ENCODE measurements around the gene IL20. TPM values are rescaled to one million over a fixed set of nuclear protein-coding genes. Genes with fewer than 3 reads are reported as not detected.

The IL20 gene
- total and polyA plus RNA-seq, 2 experiments from 2014 or later, result not detected

DNA sequence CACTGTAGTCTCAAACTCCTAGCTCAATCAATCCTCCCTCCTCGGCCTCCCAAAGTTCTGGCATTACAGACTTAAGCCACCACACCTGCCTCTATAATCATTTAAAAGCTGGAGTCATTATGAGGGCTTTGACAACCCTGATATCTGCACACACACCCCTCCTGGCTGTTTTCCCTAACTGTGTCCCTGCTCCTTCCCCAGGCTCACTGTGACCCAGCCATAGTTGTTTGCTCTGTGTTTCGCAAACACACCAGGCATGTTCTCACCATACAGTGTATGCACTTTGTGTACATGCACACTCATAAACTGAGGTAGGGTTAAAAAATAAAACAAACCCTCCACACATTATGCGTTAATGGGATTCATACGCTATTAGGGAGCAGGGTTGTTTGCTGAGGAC lies 21.8 kb upstream of the IL20 start:
- Histone ChIP-seq H3K9ac (no peak overlapping the region), H3K4me3 (no peak overlapping the region), H3K79me2 (ENCODE audit: insufficient read depth) (no peaks in the 10 kb centered on the region), H3K4me1 (ENCODE audit: insufficient read depth) (no peaks in the 10 kb centered on the region), H3F3A (ENCODE audit: insufficient read depth) (no peaks in the 10 kb centered on the region), H3K9me2 (ENCODE audit: insufficient read depth) (no peaks in the 10 kb centered on the region), H3K27me3 (replicated peaks; ENCODE audit: insufficient read depth) (no peaks in the 10 kb centered on the region), H4K20me1 (ENCODE audit: insufficient read depth) (no peaks in the 10 kb centered on the region), H2AFZ (no peak overlapping the region), H3K9me3 (ENCODE audit: low read depth) (no peaks in the 10 kb centered on the region), H3K36me3 (ENCODE audit: low read depth) (no peaks in the 10 kb centered on the region), H3K4me2 (ENCODE audit: unreplicated experiment) (no peak overlapping the region), H3K27ac (no peak overlapping the region)
- no peak for DNase-seq
- TF ChIP-seq EZH2phosphoT487 (IDR thresholded peaks at IDR 0.05; ENCODE audit: insufficient read depth, low read depth) (no peak), EZH2 (IDR thresholded peaks at IDR 0.05; ENCODE audit: insufficient read depth, poor library complexity, severe bottlenecking) (no peak)
- WGBS, 2 experiments (ENCODE audit: low coverage in 1 of 2, low lambda C conversion rate in 2 of 2, missing lambda C conversion rate in 2 of 2), result 91% methylated on average over 4 of the region's 4 CpGs
- in situ Hi-C loops (cut with MboI), result no loop called here

DNA sequence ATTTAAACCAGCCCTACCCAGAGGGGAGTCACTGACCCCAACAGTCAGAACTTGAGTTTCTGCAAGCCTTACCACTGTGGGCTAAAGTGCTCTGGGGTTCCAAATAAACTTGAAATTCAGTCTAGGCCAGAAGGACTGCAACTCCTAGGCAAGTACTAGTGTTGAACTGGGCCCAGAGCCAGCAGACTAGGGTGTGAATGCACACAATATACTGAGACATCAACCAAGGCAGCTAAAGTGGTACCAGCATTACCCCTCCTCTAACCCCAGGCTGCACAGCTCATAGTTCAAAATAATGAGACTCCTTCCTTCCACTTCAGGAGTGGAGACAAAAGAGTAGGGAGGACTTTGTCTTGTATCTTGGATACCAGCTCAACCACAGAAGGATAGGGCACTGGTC lies 18.9 kb upstream of the IL20 start:
- no peak overlapping the region for H3K4me2 ChIP-seq (ENCODE audit: unreplicated experiment)
- H3K9me2 ChIP-seq (ENCODE audit: insufficient read depth), result no peaks in the 10 kb centered on the region
- in situ Hi-C loops (cut with MboI), result no loop called here
- H3K4me1 ChIP-seq (ENCODE audit: insufficient read depth), result peaks cover 11% of the 10 kb centered on the region; the same call in 1 of the 2 replicates
- no peaks in the 10 kb centered on the region for H3K79me2 ChIP-seq (ENCODE audit: insufficient read depth)
- H4K20me1 ChIP-seq (ENCODE audit: insufficient read depth), result no peaks in the 10 kb centered on the region
- peaks cover 12% of the 10 kb centered on the region; the same call in 1 of the 2 replicates for H3F3A ChIP-seq (ENCODE audit: insufficient read depth)
- no peaks in the 10 kb centered on the region for H3K36me3 ChIP-seq (ENCODE audit: low read depth)
- no peak overlapping the region for H3K9ac ChIP-seq
- H3K27me3 ChIP-seq (replicated peaks; ENCODE audit: insufficient read depth), result no peaks in the 10 kb centered on the region
- DNase-seq, result no peak
- no peak overlapping the region for H3K4me3 ChIP-seq
- H2AFZ ChIP-seq, result no peak overlapping the region
- H3K27ac ChIP-seq, result no peak overlapping the region
- TF ChIP-seq EZH2phosphoT487 (IDR thresholded peaks at IDR 0.05; ENCODE audit: insufficient read depth, low read depth) (no peak), EZH2 (IDR thresholded peaks at IDR 0.05; ENCODE audit: insufficient read depth, poor library complexity, severe bottlenecking) (no peak)
- H3K9me3 ChIP-seq (ENCODE audit: low read depth), result no peaks in the 10 kb centered on the region

DNA sequence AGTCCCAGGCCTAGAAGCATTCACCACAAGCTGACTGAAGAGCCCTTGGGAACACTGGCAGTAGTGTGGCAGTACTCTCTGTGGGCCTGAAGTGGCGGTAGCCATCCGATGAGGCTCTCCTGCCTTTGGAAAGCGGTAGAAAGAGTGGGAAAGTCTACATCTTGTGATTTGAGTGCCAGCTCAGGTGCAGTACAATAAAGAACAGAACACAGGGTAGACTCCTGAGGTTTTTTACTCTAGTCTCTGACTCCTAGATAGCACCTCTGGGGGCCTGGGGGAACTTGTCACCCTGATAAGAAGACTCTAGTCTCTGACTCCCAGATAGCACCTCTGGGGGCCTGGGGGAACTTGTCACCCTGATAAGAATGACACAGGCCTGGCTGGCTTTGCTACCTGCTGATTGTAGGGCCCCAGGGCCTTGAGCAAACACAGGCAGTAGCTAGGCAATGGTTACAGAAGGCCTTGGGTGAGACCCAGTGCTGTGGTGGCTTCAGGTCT lies 18.0 kb upstream of the IL20 start:
- H2AFZ ChIP-seq, result no peak overlapping the region
- H3K27me3 ChIP-seq (replicated peaks; ENCODE audit: insufficient read depth), result no peaks in the 10 kb centered on the region
- TF ChIP-seq EZH2phosphoT487 (IDR thresholded peaks at IDR 0.05; ENCODE audit: insufficient read depth, low read depth) (no peak), EZH2 (IDR thresholded peaks at IDR 0.05; ENCODE audit: insufficient read depth, poor library complexity, severe bottlenecking) (no peak)
- no peak overlapping the region for H3K9ac ChIP-seq
- 93% methylated on average over 3 of the region's 3 CpGs for WGBS, 2 experiments (ENCODE audit: low coverage in 1 of 2, low lambda C conversion rate in 2 of 2, missing lambda C conversion rate in 2 of 2)
- no peaks in the 10 kb centered on the region for H3K9me2 ChIP-seq (ENCODE audit: insufficient read depth)
- H3K79me2 ChIP-seq (ENCODE audit: insufficient read depth), result no peaks in the 10 kb centered on the region
- H3K36me3 ChIP-seq (ENCODE audit: low read depth), result no peaks in the 10 kb centered on the region
- DNase-seq, result no peak
- H3K9me3 ChIP-seq (ENCODE audit: low read depth), result no peaks in the 10 kb centered on the region
- H3K4me1 ChIP-seq (ENCODE audit: insufficient read depth), result peaks cover 12% of the 10 kb centered on the region; the same call in 1 of the 2 replicates
- H3K4me2 ChIP-seq (ENCODE audit: unreplicated experiment), result no peak overlapping the region
- no peaks in the 10 kb centered on the region for H4K20me1 ChIP-seq (ENCODE audit: insufficient read depth)
- H3K27ac ChIP-seq, result no peak overlapping the region
- in situ Hi-C loops (cut with MboI), result no loop called here
- H3F3A ChIP-seq (ENCODE audit: insufficient read depth), result peaks cover 19% of the 10 kb centered on the region; the same call in 1 of the 2 replicates
- no peak overlapping the region for H3K4me3 ChIP-seq

DNA sequence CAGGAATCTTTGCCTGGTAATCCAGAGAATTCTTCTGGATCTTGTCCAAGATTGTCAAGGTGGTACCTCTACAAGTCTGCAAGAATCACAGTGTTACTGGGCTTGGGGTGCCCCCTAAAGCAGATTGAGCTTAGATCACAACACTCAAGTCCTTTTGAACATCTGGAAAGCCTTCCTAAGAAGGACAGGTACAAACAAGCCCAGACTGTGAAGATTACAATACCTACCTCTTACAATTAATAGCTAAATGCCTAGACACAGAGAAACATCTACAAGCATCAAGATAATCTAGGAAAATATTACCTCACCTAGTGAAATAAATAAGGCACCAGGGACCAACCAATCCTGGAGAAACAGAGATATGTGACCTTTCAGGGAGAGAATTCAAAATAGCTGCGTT lies 17.5 kb upstream of the IL20 start:
- Histone ChIP-seq H3K4me2 (ENCODE audit: unreplicated experiment) (no peak overlapping the region), H3K27ac (no peak overlapping the region), H3K36me3 (ENCODE audit: low read depth) (no peaks in the 10 kb centered on the region), H2AFZ (no peak overlapping the region), H4K20me1 (ENCODE audit: insufficient read depth) (no peaks in the 10 kb centered on the region), H3K4me3 (no peak overlapping the region), H3K79me2 (ENCODE audit: insufficient read depth) (no peaks in the 10 kb centered on the region), H3K4me1 (ENCODE audit: insufficient read depth) (peaks cover 12% of the 10 kb centered on the region; the same call in 1 of the 2 replicates), H3F3A (ENCODE audit: insufficient read depth) (peaks cover 19% of the 10 kb centered on the region; the same call in 1 of the 2 replicates), H3K27me3 (replicated peaks; ENCODE audit: insufficient read depth) (no peaks in the 10 kb centered on the region), H3K9ac (no peak overlapping the region), H3K9me3 (ENCODE audit: low read depth) (no peaks in the 10 kb centered on the region), H3K9me2 (ENCODE audit: insufficient read depth) (no peaks in the 10 kb centered on the region)
- no peak for DNase-seq
- no peak for TF ChIP-seq EZH2phosphoT487 (IDR thresholded peaks at IDR 0.05; ENCODE audit: insufficient read depth, low read depth)
- no peak for TF ChIP-seq EZH2 (IDR thresholded peaks at IDR 0.05; ENCODE audit: insufficient read depth, poor library complexity, severe bottlenecking)
- in situ Hi-C loops (cut with MboI), result no loop called here
- WGBS, 2 experiments (ENCODE audit: low coverage in 1 of 2, low lambda C conversion rate in 2 of 2, missing lambda C conversion rate in 2 of 2), result 35 to 76% methylated on average over 1 of the region's 1 CpG

DNA sequence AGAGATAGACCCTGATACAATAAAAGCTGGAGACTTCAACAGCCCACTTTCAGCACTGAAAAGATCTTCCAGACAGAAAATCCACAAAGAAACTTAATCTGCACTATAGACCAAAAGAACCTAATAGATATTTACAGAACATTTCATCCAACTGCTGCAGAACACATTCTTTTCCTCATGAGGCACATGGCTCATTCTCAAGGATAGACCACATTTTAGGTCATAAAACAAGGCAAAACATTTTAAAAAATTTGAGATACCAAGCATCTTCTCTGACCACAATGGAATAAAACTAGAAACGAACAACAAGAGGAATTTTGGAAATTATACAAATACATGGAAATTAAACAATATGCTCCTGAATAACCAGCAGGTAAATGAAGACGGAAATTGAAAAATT lies 15.0 kb upstream of the IL20 start:
- peak; percentile 20 for DNase-seq

More for the DNA sequence above, 15.0 kb upstream of the IL20 start:
- Histone ChIP-seq H3K27me3 (replicated peaks; ENCODE audit: insufficient read depth) (no peaks in the 10 kb centered on the region), H2AFZ (no peak overlapping the region), H4K20me1 (ENCODE audit: insufficient read depth) (no peaks in the 10 kb centered on the region), H3K79me2 (ENCODE audit: insufficient read depth) (no peaks in the 10 kb centered on the region), H3K4me3 (no peak overlapping the region), H3F3A (ENCODE audit: insufficient read depth) (peaks cover 19% of the 10 kb centered on the region; the same call in 1 of the 2 replicates), H3K9me2 (ENCODE audit: insufficient read depth) (no peaks in the 10 kb centered on the region), H3K9ac (no peak overlapping the region), H3K36me3 (ENCODE audit: low read depth) (no peaks in the 10 kb centered on the region), H3K4me1 (ENCODE audit: insufficient read depth) (peaks cover 12% of the 10 kb centered on the region; the same call in 1 of the 2 replicates), H3K27ac (no peak overlapping the region), H3K4me2 (ENCODE audit: unreplicated experiment) (no peak overlapping the region), H3K9me3 (ENCODE audit: low read depth) (no peaks in the 10 kb centered on the region)
- 49 to 53% methylated on average over 2 of the region's 2 CpGs for WGBS, 2 experiments (ENCODE audit: low coverage in 1 of 2, low lambda C conversion rate in 2 of 2, missing lambda C conversion rate in 2 of 2)
- TF ChIP-seq EZH2phosphoT487 (IDR thresholded peaks at IDR 0.05; ENCODE audit: insufficient read depth, low read depth), result no peak
- TF ChIP-seq EZH2 (IDR thresholded peaks at IDR 0.05; ENCODE audit: insufficient read depth, poor library complexity, severe bottlenecking), result no peak
- in situ Hi-C loops (cut with MboI), result no loop called here
